HCT116 (cell line): ENCODE results near the gene IQCK. TPM values are rescaled to one million over a fixed set of nuclear protein-coding genes. Genes with fewer than 3 reads are reported as not detected.

Source experiments
- ATAC-seq: fragments of 200-7000 bp; cut with Tn5 transposase; 2 replicates; pipeline ENCODE4 v1.9.1; 2020; ENCODE audit warnings: mild to moderate bottlenecking, moderate library complexity
- BruUV-seq: library from RNA; stranded (reverse); fragments of 400-500 nt; replicated peaks from 2 replicates; lab custom pipeline; 2021; lab: Mats Ljungman, UMichigan
- CTCF ChIA-PET: fragments of 300-600 bp; sonication (Branson Sonifier 250); formaldehyde crosslinking; loops from one replicate; lab custom pipeline; 2021; ENCODE audit warnings: antibody characterized with exemption; lab: Charles Lee
- POLR2A ChIA-PET: fragments of 300-600, 350-600 bp; sonication (Branson Sonifier 250); formaldehyde crosslinking; loops from one replicate; lab custom pipeline; 2021; ENCODE audit warnings: antibody characterized with exemption; lab: Charles Lee
- RAD21 ChIA-PET, 2 experiments: fragments of 300-600 bp; sonication (Branson Sonifier 250); formaldehyde crosslinking; loops; one replicate each; lab custom pipeline; 2023; ENCODE audit warnings: low total read pairs in 2 of 2; ENCODE audit not compliant: uncharacterized antibody in 2 of 2, unreplicated experiment in 2 of 2, low non-redundant PET in 1 of 2; lab: Charles Lee
- DNase-seq: peaks from one replicate; pipeline ENCODE4 v3.0.0-alpha.2; 2010; ENCODE audit warnings: low read depth, low spot score
- H2AFZ ChIP-seq: fragments of 200-600 bp; shearing (Covaris generic), sonication (generic); 2 replicates; pipeline ENCODE4 v1.6.1; 2017; ENCODE audit warnings: low read depth, mixed run types, mixed read lengths, antibody characterized with exemption, low read length; ENCODE audit not compliant: poor library complexity, severe bottlenecking
- H3K27ac ChIP-seq: 2 replicates; pipeline ENCODE4 v1.5.1; 2012; ENCODE audit warnings: low read depth, low read length
- H3K27me3 ChIP-seq: fragments of 200-600 bp; sonication (generic); 2 replicates; pipeline ENCODE4 v1.6.1; 2016; ENCODE audit warnings: mixed run types, low read length, mixed read lengths; ENCODE audit not compliant: insufficient read depth
- H3K36me3 ChIP-seq, 2 experiments: fragments of 200-500 bp in 1 of 2; fragments of 200-600 bp in 1 of 2; sonication (Bioruptor generic) in 1 of 2; sonication (generic) in 1 of 2; 2 replicates each; pipeline versions ENCODE4 v1.5.1 to v1.6.1; 2014 to 2016; ENCODE audit warnings: low read length in 2 of 2, inconsistent platforms in 1 of 2, mixed read lengths in 1 of 2, mixed run types in 1 of 2; ENCODE audit not compliant: insufficient read depth in 2 of 2, control insufficient read depth in 1 of 2
- H3K4me1 ChIP-seq, 2 experiments: fragments of 200-600 bp in 1 of 2; sonication (generic) in 1 of 2; 2 replicates each; pipeline versions ENCODE4 v1.5.1 to v1.6.1; 2012 to 2017; ENCODE audit warnings: low read length in 2 of 2, inconsistent platforms in 1 of 2, mild to moderate bottlenecking in 1 of 2, mixed read lengths in 1 of 2, mixed run types in 1 of 2, moderate library complexity in 1 of 2; ENCODE audit not compliant: insufficient read depth in 2 of 2, control insufficient read depth in 1 of 2
- H3K4me2 ChIP-seq: fragments of 200-600 bp; sonication (generic); 2 replicates; pipeline ENCODE4 v1.6.1; 2017; ENCODE audit warnings: mixed run types, low read length, mixed read lengths
- H3K4me3 ChIP-seq, 2 experiments: fragments of 200-600 bp in 1 of 2; sonication (generic) in 1 of 2; replicated peaks in 1 of 2; 2 replicates each; pipeline ENCODE4 v1.5.1; 2011 to 2016; ENCODE audit warnings: low read length in 2 of 2, control low read depth in 1 of 2, low read depth in 1 of 2, mild to moderate bottlenecking in 1 of 2, mixed read lengths in 1 of 2, mixed run types in 1 of 2
- H3K79me2 ChIP-seq: fragments of 200-600 bp; sonication (generic); 2 replicates; pipeline ENCODE4 v1.6.1; 2017; ENCODE audit warnings: mild to moderate bottlenecking, mixed run types, low read length, moderate library complexity, mixed read lengths; ENCODE audit not compliant: insufficient read depth
- H3K9ac ChIP-seq: fragments of 200-600 bp; sonication (generic); 2 replicates; pipeline ENCODE4 v1.6.1; 2016; ENCODE audit warnings: low read length, mixed read lengths
- H3K9me2 ChIP-seq: fragments of 200-600 bp; sonication (generic), shearing (Covaris generic); 2 replicates; pipeline ENCODE4 v1.6.1; 2017; ENCODE audit warnings: mixed run types, mild to moderate bottlenecking, moderate library complexity; ENCODE audit not compliant: insufficient read depth
- H3K9me3 ChIP-seq, 2 experiments: fragments of 200-500 bp in 1 of 2; fragments of 200-600 bp in 1 of 2; sonication (Bioruptor generic) in 1 of 2; sonication (generic) in 1 of 2; 2 replicates each; pipeline ENCODE4 v1.6.1; 2014 to 2017; ENCODE audit warnings: low read length in 2 of 2, mixed read lengths in 2 of 2, inconsistent platforms in 1 of 2, low read depth in 1 of 2, mild to moderate bottlenecking in 1 of 2, mixed run types in 1 of 2, moderate library complexity in 1 of 2; ENCODE audit not compliant: control insufficient read depth in 1 of 2, insufficient read depth in 1 of 2
- H4K20me1 ChIP-seq: fragments of 200-600 bp; sonication (generic), shearing (Covaris generic); 2 replicates; pipeline ENCODE4 v1.6.1; 2017; ENCODE audit warnings: mixed run types, mild to moderate bottlenecking, moderate library complexity; ENCODE audit not compliant: insufficient read depth
- CEBPB ChIP-seq: IDR thresholded peaks from 2 replicates; pipeline ENCODE4 v1.6.1; 2012; ENCODE audit warnings: low read depth
- EGR1 ChIP-seq: IDR thresholded peaks from 2 replicates; pipeline ENCODE4 v1.6.1; 2012; ENCODE audit warnings: low read depth
- ELF1 ChIP-seq: IDR thresholded peaks from 2 replicates; pipeline ENCODE4 v1.6.1; 2012; ENCODE audit warnings: low read depth, borderline replicate concordance
- EZH2 ChIP-seq: fragments of 200-600 bp; sonication (generic); IDR thresholded peaks from 2 replicates; pipeline ENCODE4 v1.6.1; 2017; ENCODE audit warnings: antibody characterized with exemption, mixed run types
- EZH2phosphoT487 ChIP-seq: fragments of 200-600 bp; IDR thresholded peaks from 2 replicates; pipeline ENCODE4 v1.6.1; 2018; ENCODE audit warnings: antibody characterized with exemption, borderline replicate concordance
- JUND ChIP-seq: IDR thresholded peaks from 2 replicates; pipeline ENCODE4 v1.6.1; 2012
- RAD21 ChIP-seq: IDR thresholded peaks from 2 replicates; pipeline ENCODE4 v1.6.1; 2012; ENCODE audit warnings: low read depth, mild to moderate bottlenecking
- SP1 ChIP-seq: IDR thresholded peaks from 2 replicates; pipeline ENCODE4 v1.6.1; 2012; ENCODE audit warnings: low read depth
- YY1 ChIP-seq: IDR thresholded peaks from 2 replicates; pipeline ENCODE4 v1.6.1; 2011; ENCODE audit warnings: low read length, low read depth, moderate library complexity, mild to moderate bottlenecking; ENCODE audit not compliant: insufficient replicate concordance; ENCODE audit errors: extremely low read depth
- ZNF274 ChIP-seq: fragments of 200-500 bp; sonication (Bioruptor generic); IDR thresholded peaks from 2 replicates; pipeline ENCODE4 v1.6.1; 2014; ENCODE audit warnings: mild to moderate bottlenecking, low read depth, low read length, inconsistent platforms
- intact Hi-C: fragments of 100-400 bp; cut with micrococcal nuclease; formaldehyde crosslinking; loops from 2 replicates; pipeline ENCODE4 v1.10.0; 2022
- total RNA-seq: library from RNA; stranded (reverse); gene quantifications from one replicate; pipeline ENCODE4 v1.2.1, GENCODE V29; 2021; ENCODE audit not compliant: unreplicated experiment
- TF ChIP-seq, protein P1 (sequence below): IDR thresholded peaks from 2 replicates; pipeline ENCODE4 v1.6.1; 2012
- TF ChIP-seq, protein P2 (sequence below): IDR thresholded peaks from 2 replicates; pipeline ENCODE4 v1.6.1; 2011; ENCODE audit warnings: mild to moderate bottlenecking, low read length, moderate library complexity; ENCODE audit not compliant: insufficient replicate concordance; ENCODE audit errors: extremely low read depth
- TF ChIP-seq, protein P3 (sequence below): IDR thresholded peaks from 2 replicates; pipeline ENCODE4 v1.6.1; 2012
- TF ChIP-seq, protein P4 (sequence below), 3 experiments: fragments of 200-600 bp in 1 of 3; sonication (generic) in 1 of 3; IDR thresholded peaks in 2 of 3; conservative IDR thresholded peaks in 1 of 3; 2 replicates each; pipeline ENCODE4 v1.5.1; 2012 to 2017; ENCODE audit warnings: low read depth in 2 of 3, low read length in 2 of 3, antibody characterized with exemption in 1 of 3, borderline replicate concordance in 1 of 3, control low read depth in 1 of 3, mild to moderate bottlenecking in 1 of 3, mixed read lengths in 1 of 3, mixed run types in 1 of 3, moderate library complexity in 1 of 3; ENCODE audit not compliant: insufficient read depth in 1 of 3

Gene IQCK
- total RNA-seq, 1 experiment from 2014 or later, result 11.8 TPM

DNA sequence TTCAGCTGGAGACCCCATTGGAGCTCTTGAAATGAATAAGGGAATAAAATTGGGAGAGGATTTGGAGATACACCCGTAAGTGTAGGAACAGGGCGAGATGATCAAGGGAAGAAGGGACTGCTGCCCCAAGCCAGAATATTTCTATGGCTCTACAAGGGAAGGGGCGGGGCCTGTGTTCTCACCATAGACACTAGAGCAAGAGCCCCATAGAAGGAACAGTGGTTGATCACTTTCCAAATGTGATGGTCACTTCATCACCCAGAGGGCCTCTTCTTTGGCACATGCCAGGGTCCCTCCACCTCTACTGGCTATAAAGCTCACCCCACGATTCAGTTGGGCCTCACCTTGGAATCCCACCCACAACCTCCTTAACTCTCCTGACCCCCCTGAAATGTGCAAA is 141.5 kb downstream of the IQCK start:
- Histone ChIP-seq H3K4me3 (no peak overlapping the region), H3K79me2 (no peaks in the 10 kb centered on the region), H4K20me1 (no peaks in the 10 kb centered on the region), H2AFZ (no peak overlapping the region), H3K9me2 (no peaks in the 10 kb centered on the region), H3K4me1 (no peaks in the 10 kb centered on the region), H3K4me2 (no peak overlapping the region), H3K9me3 (no peaks in the 10 kb centered on the region), H3K9ac (no peak overlapping the region), H3K27ac (no peak overlapping the region), H3K36me3 (no peaks in the 10 kb centered on the region), H3K27me3 (no peaks in the 10 kb centered on the region)
- no peak for DNase-seq
- BruUV-seq, result no TSS peak
- ChIA-PET CTCF (no interaction called here), RAD21 (no interaction called here), POLR2A (interaction anchor here (0.5 kb wide), 1 partner anchor 196 kb away, joined by 3 read pairs; no protein-coding TSS in a partner anchor)
- no peak for ATAC-seq
- intact Hi-C loops, result no loop called here
- no peak for TF ChIP-seq RAD21
- TF ChIP-seq ELF1, result no peak
- no peak for TF ChIP-seq SP1
- TF ChIP-seq, protein P1, sequence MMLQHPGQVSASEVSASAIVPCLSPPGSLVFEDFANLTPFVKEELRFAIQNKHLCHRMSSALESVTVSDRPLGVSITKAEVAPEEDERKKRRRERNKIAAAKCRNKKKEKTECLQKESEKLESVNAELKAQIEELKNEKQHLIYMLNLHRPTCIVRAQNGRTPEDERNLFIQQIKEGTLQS, result no peak
- TF ChIP-seq CEBPB, result no peak
- TF ChIP-seq, protein P2, sequence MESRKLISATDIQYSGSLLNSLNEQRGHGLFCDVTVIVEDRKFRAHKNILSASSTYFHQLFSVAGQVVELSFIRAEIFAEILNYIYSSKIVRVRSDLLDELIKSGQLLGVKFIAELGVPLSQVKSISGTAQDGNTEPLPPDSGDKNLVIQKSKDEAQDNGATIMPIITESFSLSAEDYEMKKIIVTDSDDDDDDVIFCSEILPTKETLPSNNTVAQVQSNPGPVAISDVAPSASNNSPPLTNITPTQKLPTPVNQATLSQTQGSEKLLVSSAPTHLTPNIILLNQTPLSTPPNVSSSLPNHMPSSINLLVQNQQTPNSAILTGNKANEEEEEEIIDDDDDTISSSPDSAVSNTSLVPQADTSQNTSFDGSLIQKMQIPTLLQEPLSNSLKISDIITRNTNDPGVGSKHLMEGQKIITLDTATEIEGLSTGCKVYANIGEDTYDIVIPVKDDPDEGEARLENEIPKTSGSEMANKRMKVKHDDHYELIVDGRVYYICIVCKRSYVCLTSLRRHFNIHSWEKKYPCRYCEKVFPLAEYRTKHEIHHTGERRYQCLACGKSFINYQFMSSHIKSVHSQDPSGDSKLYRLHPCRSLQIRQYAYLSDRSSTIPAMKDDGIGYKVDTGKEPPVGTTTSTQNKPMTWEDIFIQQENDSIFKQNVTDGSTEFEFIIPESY, result no peak
- TF ChIP-seq EZH2phosphoT487, result no peak
- TF ChIP-seq YY1, result no peak
- TF ChIP-seq, protein P3, sequence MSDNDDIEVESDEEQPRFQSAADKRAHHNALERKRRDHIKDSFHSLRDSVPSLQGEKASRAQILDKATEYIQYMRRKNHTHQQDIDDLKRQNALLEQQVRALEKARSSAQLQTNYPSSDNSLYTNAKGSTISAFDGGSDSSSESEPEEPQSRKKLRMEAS, result no peak
- TF ChIP-seq JUND, result no peak
- TF ChIP-seq EGR1, result no peak
- TF ChIP-seq, protein P4, sequence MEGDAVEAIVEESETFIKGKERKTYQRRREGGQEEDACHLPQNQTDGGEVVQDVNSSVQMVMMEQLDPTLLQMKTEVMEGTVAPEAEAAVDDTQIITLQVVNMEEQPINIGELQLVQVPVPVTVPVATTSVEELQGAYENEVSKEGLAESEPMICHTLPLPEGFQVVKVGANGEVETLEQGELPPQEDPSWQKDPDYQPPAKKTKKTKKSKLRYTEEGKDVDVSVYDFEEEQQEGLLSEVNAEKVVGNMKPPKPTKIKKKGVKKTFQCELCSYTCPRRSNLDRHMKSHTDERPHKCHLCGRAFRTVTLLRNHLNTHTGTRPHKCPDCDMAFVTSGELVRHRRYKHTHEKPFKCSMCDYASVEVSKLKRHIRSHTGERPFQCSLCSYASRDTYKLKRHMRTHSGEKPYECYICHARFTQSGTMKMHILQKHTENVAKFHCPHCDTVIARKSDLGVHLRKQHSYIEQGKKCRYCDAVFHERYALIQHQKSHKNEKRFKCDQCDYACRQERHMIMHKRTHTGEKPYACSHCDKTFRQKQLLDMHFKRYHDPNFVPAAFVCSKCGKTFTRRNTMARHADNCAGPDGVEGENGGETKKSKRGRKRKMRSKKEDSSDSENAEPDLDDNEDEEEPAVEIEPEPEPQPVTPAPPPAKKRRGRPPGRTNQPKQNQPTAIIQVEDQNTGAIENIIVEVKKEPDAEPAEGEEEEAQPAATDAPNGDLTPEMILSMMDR (IDR thresholded peaks at IDR 0.05 in 2 of 3, conservative IDR thresholded peaks at IDR 0.05 in 1 of 3; ENCODE audit: borderline replicate concordance in 1 of 3, insufficient read depth in 1 of 3, low read depth in 2 of 3, low read length in 2 of 3), result no peak
- no peak for TF ChIP-seq EZH2
- no peak for TF ChIP-seq ZNF274
